Activated naive CD4-positive, alpha-beta T cell treated with anti-CD3 and anti-CD28 coated beads for 36 hours (primary cell): ENCODE measurements around the gene HOTAIR. TPM values are rescaled to one million over a fixed set of nuclear protein-coding genes. Genes with fewer than 3 reads are reported as not detected.

Experiments
- CTCF ChIA-PET: fragments of 350-600 bp; sonication (Branson Sonifier 250); formaldehyde crosslinking; loops from one replicate; lab custom pipeline; 2021; ENCODE audit warnings: antibody characterized with exemption; lab: Charles Lee
- DNase-seq: peaks from one replicate; pipeline ENCODE4 v3.0.0-alpha.2; 2020
- H3K27ac Mint-ChIP-seq: one replicate; pipeline ENCODE4 v1.8.0; 2021; ENCODE audit warnings: mild to moderate bottlenecking, mixed read lengths
- H3K27me3 Mint-ChIP-seq: one replicate; pipeline ENCODE4 v1.8.0; 2021; ENCODE audit warnings: low read depth, mixed read lengths
- H3K36me3 Mint-ChIP-seq: one replicate; pipeline ENCODE4 v1.8.0; 2021; ENCODE audit warnings: low read depth, mixed read lengths
- H3K4me1 Mint-ChIP-seq: one replicate; pipeline ENCODE4 v1.8.0; 2021; ENCODE audit warnings: low read depth, mixed read lengths
- H3K4me3 Mint-ChIP-seq: one replicate; pipeline ENCODE4 v1.8.0; 2021; ENCODE audit warnings: mild to moderate bottlenecking, moderate library complexity, mixed read lengths
- H3K9me3 Mint-ChIP-seq: one replicate; pipeline ENCODE4 v1.8.0; 2021; ENCODE audit warnings: mixed read lengths
- intact Hi-C: fragments of 100-400 bp; cut with micrococcal nuclease; formaldehyde crosslinking; loops from one replicate; pipeline ENCODE4 v1.15.1; 2023
- total RNA-seq, 2 experiments: library from RNA; stranded (reverse); gene quantifications; one replicate each; pipeline ENCODE4 v1.2.3, GENCODE V29; 2021

The HOTAIR gene
- total RNA-seq, 2 experiments from 2014 or later: not detected

DNA sequence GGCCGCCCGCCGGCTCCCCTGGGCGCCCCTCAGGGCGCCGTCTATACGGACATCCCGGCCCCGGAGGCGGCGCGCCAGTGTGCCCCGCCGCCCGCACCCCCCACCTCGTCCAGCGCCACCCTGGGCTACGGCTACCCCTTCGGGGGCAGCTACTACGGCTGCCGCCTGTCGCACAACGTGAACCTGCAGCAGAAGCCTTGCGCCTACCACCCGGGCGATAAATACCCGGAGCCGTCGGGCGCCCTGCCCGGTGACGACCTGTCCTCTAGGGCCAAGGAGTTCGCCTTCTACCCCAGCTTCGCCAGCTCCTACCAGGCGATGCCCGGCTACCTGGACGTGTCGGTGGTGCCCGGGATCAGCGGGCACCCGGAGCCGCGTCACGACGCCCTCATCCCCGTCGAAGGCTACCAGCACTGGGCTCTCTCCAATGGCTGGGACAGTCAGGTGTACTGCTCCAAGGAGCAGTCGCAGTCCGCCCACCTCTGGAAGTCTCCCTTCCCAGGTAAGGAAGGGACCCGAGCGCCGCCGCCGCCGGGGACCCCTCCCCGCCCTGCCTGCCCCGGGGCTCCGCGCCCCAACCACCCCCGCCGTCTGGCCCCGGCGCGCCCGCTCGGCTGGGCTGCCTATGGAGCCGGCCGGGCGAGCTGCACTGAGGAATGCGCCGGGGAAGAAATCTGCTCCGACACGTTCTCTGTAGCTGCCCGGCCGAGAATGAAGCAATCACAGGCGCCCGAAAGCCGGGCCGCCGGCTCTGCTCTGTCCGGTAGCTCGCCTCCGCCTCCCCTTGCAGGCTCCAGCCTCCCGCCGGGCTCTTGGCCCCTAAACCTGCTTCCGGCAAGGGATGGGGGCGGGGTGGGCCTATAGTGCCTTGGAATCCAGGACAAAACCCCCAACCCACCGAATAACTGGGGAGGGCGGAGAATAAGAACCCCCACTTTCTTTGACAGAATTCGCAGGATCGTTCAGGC, 35.3 kb downstream of the HOTAIR start:
- Mint-ChIP-seq H3K27me3 (peaks cover 81% of the 10 kb centered on the region), H3K4me3 (no peak overlapping the region)

DNA sequence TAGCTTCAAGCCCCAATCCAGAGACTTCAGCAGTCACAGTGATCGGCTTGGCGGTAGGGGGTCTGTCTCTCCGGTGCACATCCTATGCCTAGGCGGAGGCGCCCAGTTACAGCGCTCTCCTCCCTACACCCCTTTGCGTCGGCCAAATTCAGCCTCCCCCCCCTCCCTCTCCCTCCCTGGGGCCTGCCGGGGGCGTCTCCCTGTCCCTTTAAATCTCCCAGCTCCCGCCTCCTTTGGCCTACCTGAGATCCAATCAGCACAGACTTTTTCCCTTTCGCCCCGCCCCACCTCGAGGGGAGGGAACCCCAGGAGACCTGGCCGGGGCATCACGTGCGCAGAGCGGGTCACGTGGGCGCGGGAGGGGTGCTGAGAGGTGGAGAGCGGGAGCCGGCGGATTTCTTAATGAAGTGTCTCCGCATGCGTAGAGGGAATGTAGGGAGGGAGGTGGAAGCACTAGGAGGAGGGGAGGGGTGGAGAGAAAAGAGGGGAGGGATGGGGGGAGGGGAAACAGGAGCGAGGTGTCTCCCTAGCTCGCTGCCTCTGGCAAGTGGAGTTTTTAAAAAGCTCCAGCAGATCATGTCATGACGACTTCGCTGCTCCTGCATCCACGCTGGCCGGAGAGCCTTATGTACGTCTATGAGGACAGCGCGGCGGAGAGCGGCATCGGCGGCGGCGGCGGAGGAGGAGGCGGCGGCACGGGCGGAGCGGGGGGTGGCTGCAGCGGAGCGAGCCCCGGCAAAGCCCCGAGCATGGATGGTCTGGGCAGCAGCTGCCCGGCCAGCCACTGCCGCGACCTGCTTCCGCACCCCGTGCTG, 36.2 kb downstream of the HOTAIR start, which contains the start of gene HOXC13:
HOXC13 (plus strand) TSS at position 506 of the 815 bp plus-strand sequence; CDS start at position 582, 76 bp downstream.
- peak within 1 kb of the TSS; percentile 8 for H3K4me3 Mint-ChIP-seq
- peaks cover 81% of the 10 kb centered on the region for H3K27me3 Mint-ChIP-seq
- no peaks in the 10 kb centered on the region for H3K36me3 Mint-ChIP-seq
- CTCF ChIA-PET: interaction anchor here (1.2 kb wide), 1 partner anchor 13 kb away, joined by 3 read pairs; no protein-coding TSS in a partner anchor
- no peaks in the 10 kb centered on the region for H3K9me3 Mint-ChIP-seq
- intact Hi-C loops: no loop called here
- H3K27ac Mint-ChIP-seq: no peak within 1 kb of the TSS
- DNase-seq: peak; percentile 60
- peaks cover 7% of the 10 kb centered on the region for H3K4me1 Mint-ChIP-seq

More for the DNA sequence above, 35.3 kb downstream of the HOTAIR start:
- DNase-seq: no peak
- H3K36me3 Mint-ChIP-seq: no peaks in the 10 kb centered on the region
- CTCF ChIA-PET: interaction anchor here (1.4 kb wide), 1 partner anchor 194 kb away, joined by 3 read pairs; no protein-coding TSS in a partner anchor
- peaks cover 7% of the 10 kb centered on the region for H3K4me1 Mint-ChIP-seq
- intact Hi-C loops: loop anchor here (10.0 kb wide), 1 partner anchor 245 kb away; no protein-coding TSS in a partner anchor
- H3K27ac Mint-ChIP-seq: peak overlapping the region; percentile 32
- no peaks in the 10 kb centered on the region for H3K9me3 Mint-ChIP-seq

DNA sequence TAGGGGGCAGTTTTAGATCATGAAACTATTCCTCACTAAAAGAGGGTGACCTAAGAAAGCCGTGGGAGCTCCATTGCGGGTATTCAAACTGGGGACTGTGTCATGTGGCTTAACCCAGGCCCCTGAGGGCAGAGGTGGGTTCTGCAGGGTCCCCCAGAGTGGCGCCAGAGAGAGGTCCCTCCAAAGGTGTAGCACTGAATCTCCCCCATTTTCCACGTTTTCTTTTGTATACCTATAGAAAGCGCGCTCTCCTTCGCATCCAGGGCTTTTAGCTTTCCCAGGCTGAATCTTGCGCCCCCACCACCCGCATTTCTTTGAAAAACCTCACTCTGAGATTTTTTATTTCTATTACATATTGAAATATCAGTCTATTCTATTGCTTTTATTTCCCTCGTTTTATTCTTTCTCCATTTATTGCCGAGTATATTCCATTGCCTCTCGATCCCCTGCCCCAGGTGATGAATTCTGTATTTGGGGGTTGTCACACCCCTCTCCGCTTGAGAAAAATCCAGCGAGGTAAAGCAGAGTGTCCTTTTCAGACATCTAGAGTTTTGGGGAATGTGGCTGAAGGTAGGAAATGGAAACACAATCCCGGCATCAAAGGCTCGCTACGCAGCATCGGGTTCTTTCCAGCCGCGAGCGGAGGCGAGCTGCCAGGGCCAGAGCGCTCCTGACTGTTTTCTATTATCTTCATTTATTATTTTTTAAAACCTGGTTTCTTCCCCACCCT, 37.0 kb downstream of the HOTAIR start:
- CTCF ChIA-PET: interaction anchor here (1.2 kb wide), 1 partner anchor 12 kb away, joined by 3 read pairs; no protein-coding TSS in a partner anchor

DNA sequence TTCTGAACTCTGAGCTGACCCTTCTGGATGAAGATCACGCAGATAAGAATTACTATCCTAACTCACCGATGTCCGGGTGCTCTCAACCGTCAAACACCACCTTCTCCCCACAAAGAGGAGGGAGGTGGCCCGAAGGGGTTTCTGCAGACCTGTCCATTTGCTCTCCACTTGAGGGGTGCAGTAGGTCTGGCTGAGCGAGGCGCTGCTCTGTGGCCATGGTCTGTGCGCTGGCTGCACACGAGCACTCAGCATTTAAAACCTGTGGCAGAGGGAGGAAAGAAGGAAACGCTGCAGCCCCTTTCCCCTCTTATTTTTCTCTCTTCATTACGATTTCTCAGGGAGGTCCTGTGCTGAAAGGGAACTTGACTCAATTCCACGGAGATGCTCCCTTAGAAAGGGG, 37.7 kb downstream of the HOTAIR start:
- intact Hi-C loops: no loop called here
- peaks cover 83% of the 10 kb centered on the region for H3K27me3 Mint-ChIP-seq
- peaks cover 7% of the 10 kb centered on the region for H3K4me1 Mint-ChIP-seq
- CTCF ChIA-PET: no interaction called here
- no peak overlapping the region for H3K27ac Mint-ChIP-seq
- H3K4me3 Mint-ChIP-seq: no peak overlapping the region
- no peak for DNase-seq
- H3K36me3 Mint-ChIP-seq: no peaks in the 10 kb centered on the region
- no peaks in the 10 kb centered on the region for H3K9me3 Mint-ChIP-seq

More for the DNA sequence above, 37.0 kb downstream of the HOTAIR start:
- Mint-ChIP-seq H3K9me3 (no peaks in the 10 kb centered on the region), H3K27ac (no peak overlapping the region), H3K36me3 (no peaks in the 10 kb centered on the region), H3K27me3 (peaks cover 81% of the 10 kb centered on the region), H3K4me3 (no peak overlapping the region), H3K4me1 (peaks cover 7% of the 10 kb centered on the region)
- intact Hi-C loops: no loop called here
- no peak for DNase-seq

DNA sequence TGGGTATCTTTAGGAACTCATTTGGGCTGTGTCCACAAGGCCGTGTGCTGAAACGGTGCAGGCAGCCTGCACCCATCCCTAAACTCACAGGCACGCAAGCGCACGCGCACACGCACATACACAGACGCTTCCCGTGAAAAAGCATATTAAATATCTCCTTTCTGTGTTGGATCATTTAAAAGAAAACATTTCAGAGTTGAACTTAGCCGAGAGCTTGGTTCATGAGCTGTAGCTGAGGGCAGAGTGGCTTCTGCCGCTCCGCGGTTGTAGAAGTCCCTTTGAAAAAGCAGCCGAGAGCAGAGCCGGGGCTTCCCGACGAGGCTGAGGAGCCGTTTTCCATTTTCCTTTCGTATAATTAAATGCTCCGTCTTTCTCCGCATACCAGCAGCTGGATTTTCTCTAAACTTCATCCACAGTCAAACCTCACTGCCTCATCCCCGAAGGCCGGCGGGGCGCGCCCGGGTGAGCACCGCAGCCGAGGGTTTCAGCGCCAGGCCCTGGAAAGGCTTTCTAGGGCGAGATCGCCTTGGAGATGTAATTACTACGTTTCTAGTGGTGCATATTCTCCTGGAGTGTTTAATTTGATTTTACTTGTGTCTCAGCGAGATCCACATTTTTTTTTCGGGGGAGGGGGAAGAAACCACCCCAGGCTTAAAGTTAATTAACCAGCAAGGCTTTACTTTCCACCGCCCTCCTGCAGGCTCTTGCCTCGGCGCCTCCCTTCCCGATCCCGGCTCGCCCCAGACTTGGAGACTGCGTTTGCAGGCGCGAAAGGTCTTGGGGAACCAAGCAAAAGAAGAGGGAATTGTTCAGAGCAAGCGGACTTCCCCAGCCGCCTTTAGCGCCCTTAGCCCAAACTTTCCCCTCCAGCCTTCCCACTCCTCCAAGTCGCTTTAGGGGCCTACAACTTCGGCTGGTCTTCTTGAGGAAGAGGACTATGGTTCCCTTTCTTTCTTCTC, 39.1 kb downstream of the HOTAIR start:
- peaks cover 7% of the 10 kb centered on the region for H3K4me1 Mint-ChIP-seq
- DNase-seq: no peak
- H3K27me3 Mint-ChIP-seq: peaks cover 83% of the 10 kb centered on the region
- H3K9me3 Mint-ChIP-seq: no peaks in the 10 kb centered on the region
- no peaks in the 10 kb centered on the region for H3K36me3 Mint-ChIP-seq
- H3K4me3 Mint-ChIP-seq: peak overlapping the region; percentile 28
- no peak overlapping the region for H3K27ac Mint-ChIP-seq
- intact Hi-C loops: no loop called here
- CTCF ChIA-PET: interaction anchor here (0.6 to 1.2 kb wide), 2 partner anchors 192 to 1683 kb away, joined by 3 read pairs; no protein-coding TSS in a partner anchor

DNA sequence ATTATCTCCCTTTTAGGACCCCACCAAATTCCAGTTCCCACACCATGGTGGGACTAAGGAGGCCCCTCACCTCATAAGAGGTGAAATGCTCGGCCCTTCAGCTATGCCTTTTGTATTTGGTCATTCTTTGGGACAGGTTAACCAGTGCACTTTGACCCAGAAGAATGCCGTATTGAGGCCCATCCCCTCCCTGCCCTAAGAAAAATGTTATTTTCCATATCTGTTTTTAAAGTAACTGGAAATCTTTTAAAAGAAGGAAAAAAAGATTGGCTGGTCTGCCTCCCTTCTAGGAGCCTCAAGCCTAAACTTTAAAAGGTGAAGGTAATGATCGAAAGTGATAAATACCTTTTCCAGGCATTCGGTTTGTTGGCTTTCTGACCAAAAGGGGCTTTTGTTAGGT, 41.8 kb downstream of the HOTAIR start:
- Mint-ChIP-seq H3K27ac (no peak overlapping the region), H3K27me3 (peaks cover 88% of the 10 kb centered on the region), H3K36me3 (no peaks in the 10 kb centered on the region), H3K4me1 (peaks cover 11% of the 10 kb centered on the region), H3K9me3 (no peaks in the 10 kb centered on the region), H3K4me3 (no peak overlapping the region)
- CTCF ChIA-PET: no interaction called here
- intact Hi-C loops: loop anchor here (5.0 kb wide), 1 partner anchor 34 kb away; no protein-coding TSS in a partner anchor
- no peak for DNase-seq

DNA sequence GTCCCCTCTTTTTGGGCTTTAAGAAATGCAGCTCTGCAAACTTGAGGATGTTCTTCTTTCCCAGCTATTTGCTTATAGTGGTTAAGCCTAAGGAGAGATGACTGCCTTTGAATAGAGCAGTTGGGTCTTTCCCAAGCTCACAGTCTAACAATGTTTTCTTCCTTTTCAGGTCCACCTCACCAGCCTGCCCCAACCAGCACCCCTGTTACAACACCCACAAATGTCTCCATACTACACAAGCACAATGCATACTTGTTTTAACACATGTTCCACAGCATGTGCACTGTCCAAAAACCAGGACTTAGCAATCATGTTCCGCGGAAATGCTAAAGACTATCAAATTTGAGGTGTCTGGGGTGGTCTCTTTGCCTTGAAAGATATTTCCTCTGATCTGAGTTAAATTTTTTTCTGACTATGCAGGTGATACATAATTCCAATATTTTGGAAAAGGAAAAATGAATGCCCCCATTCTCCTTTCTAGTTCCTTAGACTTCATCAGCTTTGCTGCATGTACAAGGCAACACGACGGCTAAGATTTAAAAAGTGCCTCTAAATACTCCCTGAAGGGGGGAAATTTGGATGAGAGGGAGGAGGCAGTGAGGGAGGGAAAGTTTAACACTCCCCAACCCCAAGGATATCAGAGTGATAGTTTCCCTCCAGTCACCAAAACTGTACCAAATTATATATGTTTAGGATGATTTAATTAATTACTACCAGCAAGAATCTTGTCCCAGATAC, 42.7 kb downstream of the HOTAIR start:
- Mint-ChIP-seq H3K36me3 (no peaks in the 10 kb centered on the region), H3K4me3 (no peak overlapping the region), H3K27ac (no peak overlapping the region), H3K4me1 (peaks cover 11% of the 10 kb centered on the region), H3K27me3 (peaks cover 87% of the 10 kb centered on the region), H3K9me3 (no peaks in the 10 kb centered on the region)
- DNase-seq: no peak
- intact Hi-C loops: loop anchor here (5.0 kb wide), 1 partner anchor 35 kb away; no protein-coding TSS in a partner anchor
- CTCF ChIA-PET: no interaction called here

DNA sequence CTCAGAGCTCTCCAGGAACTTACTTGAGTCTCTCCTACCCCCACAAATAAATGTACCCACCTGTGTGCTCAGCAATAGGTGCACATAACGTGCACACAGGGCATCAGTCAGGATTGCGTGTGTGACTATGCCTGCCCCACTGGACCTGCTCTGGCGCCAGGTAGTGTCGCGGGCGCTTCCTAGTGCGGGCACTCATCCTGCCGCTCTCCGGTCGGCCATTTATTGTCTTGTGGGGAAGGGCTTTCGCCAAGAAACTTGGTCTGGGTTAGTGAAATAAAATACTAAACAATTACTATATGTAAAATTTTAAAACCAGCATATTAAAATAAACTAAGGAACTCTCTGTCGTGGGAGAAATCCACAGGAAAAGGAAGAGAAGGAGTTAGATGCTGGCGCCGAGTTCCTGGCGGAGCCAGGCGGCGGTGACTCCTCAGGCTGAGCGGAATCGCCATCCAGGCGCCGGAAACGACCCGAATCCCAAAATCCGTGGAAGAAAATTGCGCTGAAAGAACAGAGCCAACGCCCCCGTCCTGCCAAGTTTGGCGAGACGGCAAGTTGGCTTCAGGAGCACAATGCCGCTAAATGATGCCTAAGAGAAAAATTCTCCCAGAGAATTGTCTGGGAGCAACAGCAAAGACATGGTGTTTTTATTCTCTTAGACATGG, 44.0 kb downstream of the HOTAIR start:
- Mint-ChIP-seq H3K27ac (no peak overlapping the region), H3K27me3 (peaks cover 88% of the 10 kb centered on the region), H3K4me3 (no peak overlapping the region), H3K9me3 (no peaks in the 10 kb centered on the region), H3K36me3 (no peaks in the 10 kb centered on the region), H3K4me1 (peaks cover 7% of the 10 kb centered on the region)
- intact Hi-C loops: loop anchor here (5.0 kb wide), 1 partner anchor 37 kb away; no protein-coding TSS in a partner anchor
- no peak for DNase-seq
- CTCF ChIA-PET: no interaction called here

DNA sequence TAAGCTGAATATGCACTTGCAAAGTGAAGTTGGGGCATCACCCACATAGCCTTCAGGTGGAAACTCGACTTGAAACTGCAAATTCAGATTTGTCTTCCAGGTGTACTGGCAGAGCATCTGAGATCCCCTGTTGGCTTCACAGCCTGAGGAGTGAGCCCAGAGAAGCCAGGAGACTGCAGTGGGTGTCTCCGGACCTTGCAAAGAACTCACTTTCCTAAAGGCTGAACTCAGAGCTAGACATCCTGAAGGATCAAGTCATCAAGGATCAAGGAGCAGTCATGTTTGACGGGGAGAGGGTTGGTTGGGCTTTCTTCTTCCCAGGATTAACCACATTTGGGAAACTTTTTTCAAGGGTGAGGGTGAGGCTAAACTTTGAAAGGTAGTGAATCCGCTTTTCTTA, 45.2 kb downstream of the HOTAIR start:
- CTCF ChIA-PET: no interaction called here
- intact Hi-C loops: no loop called here
- Mint-ChIP-seq H3K9me3 (no peaks in the 10 kb centered on the region), H3K4me1 (peaks cover 3% of the 10 kb centered on the region), H3K36me3 (no peaks in the 10 kb centered on the region), H3K27me3 (peaks cover 83% of the 10 kb centered on the region), H3K27ac (no peak overlapping the region), H3K4me3 (no peak overlapping the region)
- DNase-seq: no peak
